Measurements from ENCODE around the gene RAB3GAP2.
"Not testable (repeated sequence)": the region's sequence is repeated elsewhere in the genome, so short reads cannot be mapped to it uniquely, and the experiment has no call there.

- not testable (repeated sequence) for TF ChIP-seq CTCF (IDR thresholded peaks at IDR 0.05 in 2 of 3, conservative IDR thresholded peaks at IDR 0.05 in 1 of 3; ENCODE audit: control insufficient read depth in 2 of 3, extremely low read depth in 1 of 3, insufficient read depth in 1 of 3, low read depth in 3 of 3, low read length in 3 of 3); BRCA1 (IDR thresholded peaks at IDR 0.05; ENCODE audit: low read depth, low read length); NBN (IDR thresholded peaks at IDR 0.05); TAF1 (IDR thresholded peaks at IDR 0.05; ENCODE audit: borderline replicate concordance, low read depth, low read length); PAX8 (IDR thresholded peaks at IDR 0.05); TCF12 (IDR thresholded peaks at IDR 0.05; ENCODE audit: low read depth, low read length); NFIC (IDR thresholded peaks at IDR 0.05; ENCODE audit: low read depth, low read length); EP300 (IDR thresholded peaks at IDR 0.05; ENCODE audit: borderline replicate concordance in 1 of 2, control insufficient read depth in 1 of 2, low read depth in 2 of 2, low read length in 2 of 2); SUPT20H (IDR thresholded peaks at IDR 0.05; ENCODE audit: borderline replicate concordance, control insufficient read depth, low read depth, low read length)
Observed at GRCh38 chr1:220260228-220260627, 12.0 kb downstream of the RAB3GAP2 start.
